Measurements from ENCODE around the gene TBCD.

TBCD gene

GRCh38 chr17:82869536-82869935 is 117.7 kb downstream of the TBCD start:
- Histone ChIP-seq H3K79me2 (ENCODE audit: low read length) (peaks cover 19% of the 10 kb centered on the region), H3K9me2 (replicated peaks; ENCODE audit: insufficient read depth, low read length) (no peaks in the 10 kb centered on the region), H3F3A (ENCODE audit: insufficient read depth, low read length) (peaks cover 2% of the 10 kb centered on the region), H3K9me3 (replicated peaks; ENCODE audit: insufficient read depth, low read length) (no peaks in the 10 kb centered on the region), H2AFZ (ENCODE audit: low read length) (no peak overlapping the region), H4K20me1 (ENCODE audit: insufficient read depth, low read length) (no peaks in the 10 kb centered on the region), H3K9ac (ENCODE audit: low read length) (no peak overlapping the region), H3K4me2 (ENCODE audit: low read depth, low read length) (no peak overlapping the region), H3K4me3 (ENCODE audit: low read length) (no peak overlapping the region), H3K4me1 (ENCODE audit: low read length) (peaks cover 5% of the 10 kb centered on the region), H3K27me3 (replicated peaks; ENCODE audit: insufficient read depth, low read length) (no peaks in the 10 kb centered on the region), H3K27ac (ENCODE audit: low read length) (no peak overlapping the region), H3K36me3 (replicated peaks; ENCODE audit: insufficient read depth, low read length) (no peaks in the 10 kb centered on the region)
- DNase-seq: no peak
- TF ChIP-seq EZH2phosphoT487 (IDR thresholded peaks at IDR 0.05; ENCODE audit: low read length) (no peak), CTCF (IDR thresholded peaks at IDR 0.05; ENCODE audit: low read length) (no peak), EZH2 (optimal IDR thresholded peaks at IDR 0.05; ENCODE audit: low read depth, low read length) (no peak)

- Histone ChIP-seq H3F3A (ENCODE audit: insufficient read depth, low read length) (no peaks in the 10 kb centered on the region), H3K9me2 (replicated peaks; ENCODE audit: insufficient read depth, low read length) (no peaks in the 10 kb centered on the region), H3K27me3 (replicated peaks; ENCODE audit: insufficient read depth, low read length) (no peaks in the 10 kb centered on the region), H3K4me2 (ENCODE audit: low read depth, low read length) (no peak overlapping the region), H3K9ac (ENCODE audit: low read length) (no peak overlapping the region), H2AFZ (ENCODE audit: low read length) (no peak overlapping the region), H3K79me2 (ENCODE audit: low read length) (peaks cover 19% of the 10 kb centered on the region), H3K9me3 (replicated peaks; ENCODE audit: insufficient read depth, low read length) (no peaks in the 10 kb centered on the region), H3K4me1 (ENCODE audit: low read length) (no peaks in the 10 kb centered on the region), H3K36me3 (replicated peaks; ENCODE audit: insufficient read depth, low read length) (no peaks in the 10 kb centered on the region), H4K20me1 (ENCODE audit: insufficient read depth, low read length) (no peaks in the 10 kb centered on the region), H3K4me3 (ENCODE audit: low read length) (no peak overlapping the region), H3K27ac (ENCODE audit: low read length) (no peak overlapping the region)
- TF ChIP-seq CTCF (IDR thresholded peaks at IDR 0.05; ENCODE audit: low read length) (no peak), EZH2phosphoT487 (IDR thresholded peaks at IDR 0.05; ENCODE audit: low read length) (no peak), EZH2 (optimal IDR thresholded peaks at IDR 0.05; ENCODE audit: low read depth, low read length) (no peak)
- DNase-seq: no peak
Measured at GRCh38 chr17:82870091-82870491, 118.2 kb downstream of the TBCD start.

GRCh38 chr17:82870541-82870940 is 118.7 kb downstream of the TBCD start:
- DNase-seq: no peak
- Histone ChIP-seq H3K27me3 (replicated peaks; ENCODE audit: insufficient read depth, low read length) (no peaks in the 10 kb centered on the region), H3K4me2 (ENCODE audit: low read depth, low read length) (no peak overlapping the region), H3K9ac (ENCODE audit: low read length) (no peak overlapping the region), H3K9me3 (replicated peaks; ENCODE audit: insufficient read depth, low read length) (no peaks in the 10 kb centered on the region), H3K4me3 (ENCODE audit: low read length) (no peak overlapping the region), H3K79me2 (ENCODE audit: low read length) (peaks cover 19% of the 10 kb centered on the region), H3K36me3 (replicated peaks; ENCODE audit: insufficient read depth, low read length) (no peaks in the 10 kb centered on the region), H3K9me2 (replicated peaks; ENCODE audit: insufficient read depth, low read length) (no peaks in the 10 kb centered on the region), H3K4me1 (ENCODE audit: low read length) (no peaks in the 10 kb centered on the region), H3K27ac (ENCODE audit: low read length) (no peak overlapping the region), H3F3A (ENCODE audit: insufficient read depth, low read length) (no peaks in the 10 kb centered on the region), H4K20me1 (ENCODE audit: insufficient read depth, low read length) (no peaks in the 10 kb centered on the region), H2AFZ (ENCODE audit: low read length) (no peak overlapping the region)
- TF ChIP-seq EZH2 (optimal IDR thresholded peaks at IDR 0.05; ENCODE audit: low read depth, low read length) (no peak), CTCF (IDR thresholded peaks at IDR 0.05; ENCODE audit: low read length) (no peak), EZH2phosphoT487 (IDR thresholded peaks at IDR 0.05; ENCODE audit: low read length) (no peak)
